ENCODE data around the gene TRAF4. TPM values are rescaled to one million over a fixed set of nuclear protein-coding genes. Genes with fewer than 3 reads are reported as not detected.

TRAF4 gene
- total RNA-seq, 1 experiment from 2014 or later, result 227 TPM

- H3T11ph ChIP-seq (ENCODE audit: low read length), result no peak overlapping the region
- H2BK5ac ChIP-seq (ENCODE audit: insufficient read length, low read length), result no peak overlapping the region
- Mint-ChIP-seq H3K27me3 (ENCODE audit: low read depth) (no peaks in the 10 kb centered on the region), H3K4me3 (no peak overlapping the region), H3K9me3 (no peaks in the 10 kb centered on the region; a peak in 1 of 5 replicates), H3K27ac (peak overlapping the region; percentile 36 to 94 (median 81); a peak in 6 of 7 replicates), H3K36me3 (ENCODE audit: insufficient read depth in 1 of 3, low read depth in 3 of 3) (peaks cover 16 to 30% (median 23%) of the 10 kb centered on the region in 3 experiments), H3K4me1 (peaks cover 0 to 13% of the 10 kb centered on the region in 2 experiments; a peak in 2 of 4 replicates)
- H3K9ac ChIP-seq (ENCODE audit: extremely low read depth, insufficient read length, low read length), result no peak overlapping the region
- no peak overlapping the region for H4K5ac ChIP-seq (ENCODE audit: insufficient read length, low read depth, low read length)
- H2AFZ ChIP-seq (ENCODE audit: low read length), result no peak overlapping the region
- no peaks in the 10 kb centered on the region for H3K23me2 ChIP-seq (ENCODE audit: insufficient read length, low read depth, low read length, poor library complexity, severe bottlenecking)
- no peak overlapping the region for H4K91ac ChIP-seq (ENCODE audit: insufficient read length, low read depth, low read length)
- H3K4me1 ChIP-seq (ENCODE audit: insufficient read depth, low read length), result no peaks in the 10 kb centered on the region
- no peak overlapping the region for H3K56ac ChIP-seq (ENCODE audit: insufficient read length, low read depth, low read length)
- H3K79me1 ChIP-seq (ENCODE audit: insufficient read depth, low read depth, low read length, poor library complexity, severe bottlenecking), result no peaks in the 10 kb centered on the region
- no peak overlapping the region for H2BK15ac ChIP-seq (ENCODE audit: low read depth, low read length)
- no peak overlapping the region for H2BK12ac ChIP-seq (ENCODE audit: insufficient read length, low read depth, low read length)
- H3K79me2 ChIP-seq (ENCODE audit: insufficient read depth, low read length), result peaks cover 7% of the 10 kb centered on the region; the same call in 1 of the 2 replicates
- H3K4ac ChIP-seq (ENCODE audit: low read depth, low read length), result no peak overlapping the region
- no peak overlapping the region for H3K23ac ChIP-seq (ENCODE audit: insufficient read length, low read depth, low read length)
- no peak overlapping the region for H3K18ac ChIP-seq (ENCODE audit: insufficient read length, low read depth, low read length)
- no peak overlapping the region for H3K27ac ChIP-seq (ENCODE audit: insufficient read length, low read depth, low read length)
- H3K4me2 ChIP-seq (ENCODE audit: insufficient read depth, insufficient read length, low read length), result no peak overlapping the region
- H2BK120ac ChIP-seq (ENCODE audit: low read depth, low read length, poor library complexity, severe bottlenecking), result no peak overlapping the region
- TF ChIP-seq CTCF (conservative IDR thresholded peaks at IDR 0.05), result no peak
- H2AK5ac ChIP-seq (ENCODE audit: insufficient read length, low read length), result no peak overlapping the region
- H3K27me3 ChIP-seq (ENCODE audit: insufficient read depth, low read length), result no peaks in the 10 kb centered on the region
- H3K9me3 ChIP-seq (ENCODE audit: control insufficient read depth, low read depth, low read length), result no peaks in the 10 kb centered on the region
- H4K8ac ChIP-seq (replicated peaks; ENCODE audit: insufficient read length, low read depth, low read length), result no peak overlapping the region
- no peak for DNase-seq
- no peak overlapping the region for H3K14ac ChIP-seq (ENCODE audit: insufficient read depth, low read length)
- H2BK20ac ChIP-seq (ENCODE audit: low read depth, low read length, poor library complexity, severe bottlenecking), result no peak overlapping the region
- H4K20me1 ChIP-seq (ENCODE audit: control insufficient read depth, insufficient read depth, insufficient read length), result no peaks in the 10 kb centered on the region
- no CpG with 5 or more reads among the region's 6 CpGs for WGBS (ENCODE audit: extremely low coverage, insufficient read length, low lambda C conversion rate)
Observed at GRCh38 chr17:28773736-28774135, 29.9 kb downstream of the TRAF4 start.
